Activated naive CD8-positive, alpha-beta T cell (primary cell): ENCODE measurements around the gene AGAP3.

Experiments
- H3K27ac Mint-ChIP-seq: one replicate; pipeline ENCODE4 v1.8.0; 2021; ENCODE audit warnings: mixed read lengths
- H3K27me3 Mint-ChIP-seq: one replicate; pipeline ENCODE4 v1.8.0; 2021; ENCODE audit warnings: mixed read lengths
- H3K36me3 Mint-ChIP-seq: one replicate; pipeline ENCODE4 v1.8.0; 2021; ENCODE audit warnings: mixed read lengths
- H3K4me1 Mint-ChIP-seq: one replicate; pipeline ENCODE4 v1.8.0; 2021; ENCODE audit warnings: low read depth, mixed read lengths
- H3K4me3 Mint-ChIP-seq: one replicate; pipeline ENCODE4 v1.8.0; 2021; ENCODE audit warnings: mild to moderate bottlenecking, mixed read lengths
- H3K9me3 Mint-ChIP-seq: one replicate; pipeline ENCODE4 v1.8.0; 2021; ENCODE audit warnings: low read depth, mixed read lengths

The AGAP3 gene

DNA sequence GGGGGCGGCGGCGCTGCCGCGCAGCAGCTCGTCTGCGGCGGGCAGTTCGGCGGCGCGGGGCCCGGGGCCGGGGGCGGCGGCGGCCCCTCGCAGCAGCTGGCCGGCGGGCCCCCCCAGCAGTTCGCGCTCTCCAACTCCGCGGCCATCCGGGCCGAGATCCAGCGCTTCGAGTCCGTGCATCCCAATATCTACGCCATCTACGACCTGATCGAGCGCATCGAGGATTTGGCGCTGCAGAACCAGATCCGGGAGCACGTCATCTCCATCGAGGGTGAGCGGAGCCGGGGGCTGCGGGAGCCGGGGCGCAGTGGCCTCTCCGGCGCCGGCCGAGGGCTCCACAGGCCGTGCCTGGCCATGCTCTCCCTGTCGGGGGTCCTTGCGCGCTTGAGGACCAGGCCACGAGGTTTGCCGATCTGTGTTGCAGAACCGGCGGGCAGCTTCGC lies 548 bp downstream of the AGAP3 start:
- peaks cover 8% of the 10 kb centered on the region for H3K27me3 Mint-ChIP-seq
- no peak overlapping the region for H3K27ac Mint-ChIP-seq
- H3K4me3 Mint-ChIP-seq, result peak overlapping the region; percentile 86
- H3K9me3 Mint-ChIP-seq, result no peaks in the 10 kb centered on the region
- no peaks in the 10 kb centered on the region for H3K36me3 Mint-ChIP-seq
- H3K4me1 Mint-ChIP-seq, result peaks cover 32% of the 10 kb centered on the region

DNA sequence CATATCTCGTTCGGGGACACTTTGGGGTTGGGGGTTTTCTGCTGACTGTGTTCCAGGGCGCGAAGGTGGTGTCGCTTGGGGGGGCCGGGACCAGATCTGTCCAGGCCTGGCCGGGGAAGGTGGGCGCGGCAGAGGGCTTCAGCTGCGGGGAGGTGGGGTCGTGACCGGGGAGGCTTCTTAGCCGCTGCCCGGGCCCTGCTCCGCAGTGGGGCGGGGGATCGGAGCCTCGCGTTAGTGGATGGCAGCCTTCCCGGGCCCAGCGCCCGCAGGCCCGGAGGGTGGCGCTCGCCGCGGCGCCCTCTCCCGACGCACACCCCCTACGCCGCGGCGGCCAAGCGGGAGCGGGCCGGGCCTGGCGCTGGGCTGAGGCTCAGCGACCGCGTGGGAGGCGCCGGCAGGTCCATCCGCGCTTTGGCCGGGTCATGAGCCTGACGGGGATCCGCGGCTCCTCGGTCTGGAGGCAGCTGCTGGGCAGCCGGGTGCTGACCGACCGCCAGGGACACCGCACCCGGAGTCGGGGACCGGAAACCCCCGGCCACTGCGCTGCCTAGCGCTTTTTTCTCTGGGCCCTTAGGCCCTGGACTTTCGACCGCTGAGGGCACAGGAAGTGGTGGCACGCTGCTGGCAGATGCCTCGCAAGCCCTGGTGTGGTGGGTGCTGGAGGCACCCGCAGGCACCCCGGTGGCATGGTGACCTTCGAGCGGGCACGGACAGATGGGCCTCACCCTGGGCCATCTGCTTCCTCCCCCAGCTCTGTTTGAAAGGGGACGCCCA lies 1.2 kb downstream of the AGAP3 start:
- H3K27me3 Mint-ChIP-seq, result peaks cover 8% of the 10 kb centered on the region
- no peak overlapping the region for H3K27ac Mint-ChIP-seq
- peak overlapping the region; percentile 86 for H3K4me3 Mint-ChIP-seq
- H3K9me3 Mint-ChIP-seq, result no peaks in the 10 kb centered on the region
- H3K36me3 Mint-ChIP-seq, result no peaks in the 10 kb centered on the region
- peaks cover 32% of the 10 kb centered on the region for H3K4me1 Mint-ChIP-seq

DNA sequence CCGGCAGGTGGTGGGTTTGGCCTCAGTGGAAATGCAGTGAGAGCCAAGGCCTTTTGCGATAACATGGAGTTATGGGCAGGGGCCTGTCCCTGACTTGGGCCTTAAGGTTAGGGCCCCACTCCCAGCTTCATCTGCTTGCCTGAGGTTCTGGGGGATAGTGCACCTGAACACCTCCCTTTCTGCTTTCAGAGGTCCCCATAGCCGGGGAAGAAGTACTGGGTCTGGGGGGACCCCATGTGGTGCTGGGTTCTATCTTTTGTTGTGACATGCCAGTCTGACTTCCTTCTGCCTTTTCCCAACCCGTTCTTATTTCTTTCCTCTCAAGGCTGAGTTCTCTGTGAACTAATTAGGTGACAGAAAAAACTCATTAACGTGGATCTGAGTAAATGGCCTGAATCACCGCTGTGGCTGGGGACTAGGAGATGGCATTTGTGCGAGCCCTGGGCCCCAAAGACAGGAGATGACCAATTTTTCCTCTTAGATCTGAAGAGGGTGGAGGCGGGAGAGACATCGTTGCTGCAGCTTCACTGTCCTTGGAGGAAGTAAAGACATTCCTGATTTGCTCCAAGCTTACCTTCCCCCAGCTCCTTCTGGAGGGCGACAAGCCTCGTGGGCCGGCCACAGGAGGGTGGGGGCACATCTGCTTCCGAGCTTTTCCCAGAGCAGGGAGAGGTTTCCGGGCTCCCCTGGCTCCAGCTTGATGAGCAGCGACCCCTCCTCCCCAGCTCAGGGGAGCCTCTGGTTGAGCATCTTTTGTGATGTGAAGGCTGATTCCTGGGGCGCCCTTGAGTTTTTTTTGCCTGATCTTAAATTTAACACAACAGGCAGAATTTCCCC lies 2.0 kb downstream of the AGAP3 start:
- Mint-ChIP-seq H3K36me3 (no peaks in the 10 kb centered on the region), H3K4me3 (peak overlapping the region; percentile 81), H3K27me3 (peaks cover 8% of the 10 kb centered on the region), H3K27ac (peak overlapping the region; percentile 41), H3K4me1 (peaks cover 27% of the 10 kb centered on the region), H3K9me3 (no peaks in the 10 kb centered on the region)

DNA sequence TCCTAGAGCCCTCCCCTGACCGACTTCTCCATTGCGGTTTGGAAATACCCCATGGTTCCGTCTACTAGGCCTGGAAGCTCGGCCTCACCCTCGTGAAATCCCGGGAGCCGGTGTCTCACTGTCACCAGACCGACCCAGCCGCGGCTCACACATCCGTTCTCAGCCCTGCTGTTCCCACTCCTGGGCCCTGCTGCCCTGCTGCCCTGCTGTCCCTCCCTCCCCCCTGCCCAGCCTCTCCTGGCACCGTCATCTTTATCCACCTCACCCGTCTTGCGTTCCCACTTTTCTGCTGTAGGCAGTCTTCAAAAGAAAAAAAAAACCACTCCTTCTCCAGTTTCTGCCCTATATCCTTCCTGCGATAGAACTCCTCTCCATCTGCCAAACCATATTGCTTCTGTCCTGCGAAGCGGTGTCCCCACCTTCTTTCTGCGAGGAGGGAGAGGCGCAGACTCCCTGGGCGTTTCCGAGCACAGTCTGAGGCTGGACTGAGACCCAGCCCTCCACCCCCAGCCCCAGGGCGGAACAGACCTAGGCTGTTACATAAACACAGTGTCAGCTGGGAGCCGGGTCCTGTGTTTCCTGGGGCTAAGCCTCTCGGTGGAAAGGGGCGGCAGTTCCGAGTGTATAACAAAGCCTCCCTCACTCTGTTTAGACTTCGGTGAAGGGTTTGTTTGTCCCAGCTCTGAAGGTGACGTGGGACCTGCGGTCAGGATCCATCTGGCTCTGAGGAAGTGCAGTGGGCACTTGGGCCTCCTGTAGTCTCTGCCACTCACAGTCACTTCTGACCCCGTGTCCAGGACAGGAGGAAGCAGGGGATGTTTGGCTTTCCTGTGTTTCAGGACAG lies 2.8 kb downstream of the AGAP3 start:
- Mint-ChIP-seq H3K4me3 (peak overlapping the region; percentile 81), H3K36me3 (no peaks in the 10 kb centered on the region), H3K4me1 (peaks cover 26% of the 10 kb centered on the region), H3K27me3 (peaks cover 8% of the 10 kb centered on the region), H3K27ac (peak overlapping the region; percentile 10), H3K9me3 (no peaks in the 10 kb centered on the region)

DNA sequence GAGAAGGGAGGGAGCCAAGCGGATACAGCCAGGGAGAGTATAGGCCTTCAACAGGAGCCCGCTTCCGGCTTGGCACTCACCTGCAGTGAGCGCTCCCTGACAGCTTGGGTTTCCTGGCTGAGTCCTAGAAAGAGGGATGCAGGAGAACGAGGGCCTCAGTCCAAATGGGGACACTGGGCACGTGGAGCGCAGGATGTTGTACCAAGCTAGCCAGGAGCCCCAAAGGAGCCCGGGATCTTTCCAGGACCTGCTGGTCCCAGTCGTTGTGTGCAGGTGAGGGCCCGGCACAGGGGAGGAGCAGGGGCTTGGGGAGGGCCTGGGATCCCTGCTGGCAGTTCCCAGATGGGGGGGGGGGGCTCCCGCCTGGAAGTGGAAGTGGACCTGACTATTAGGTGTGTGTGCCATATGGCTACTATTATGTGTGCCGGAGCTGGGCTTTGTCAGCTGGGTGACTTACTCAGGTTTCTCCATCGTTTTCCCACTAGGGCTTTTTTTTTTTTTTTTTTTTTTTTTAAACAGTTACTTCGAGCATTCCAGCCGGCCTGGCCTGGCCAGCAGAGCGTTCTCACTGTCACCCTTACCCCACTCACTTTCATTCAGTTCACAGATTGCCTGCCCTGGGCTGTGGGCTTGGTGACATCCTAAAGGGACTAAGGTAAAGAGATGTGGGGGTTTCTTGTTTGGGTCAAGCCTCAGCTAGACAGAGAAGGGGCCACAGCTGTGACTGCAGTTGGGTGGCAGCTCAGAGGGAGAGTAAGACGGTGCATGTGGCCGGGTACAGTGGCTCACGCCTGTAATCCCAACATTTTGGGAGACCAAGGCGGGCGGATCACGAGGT lies 3.8 kb downstream of the AGAP3 start:
- Mint-ChIP-seq H3K4me1 (peaks cover 20% of the 10 kb centered on the region), H3K36me3 (no peaks in the 10 kb centered on the region), H3K27ac (no peak overlapping the region), H3K27me3 (peaks cover 4% of the 10 kb centered on the region), H3K9me3 (no peaks in the 10 kb centered on the region), H3K4me3 (no peak overlapping the region)

DNA sequence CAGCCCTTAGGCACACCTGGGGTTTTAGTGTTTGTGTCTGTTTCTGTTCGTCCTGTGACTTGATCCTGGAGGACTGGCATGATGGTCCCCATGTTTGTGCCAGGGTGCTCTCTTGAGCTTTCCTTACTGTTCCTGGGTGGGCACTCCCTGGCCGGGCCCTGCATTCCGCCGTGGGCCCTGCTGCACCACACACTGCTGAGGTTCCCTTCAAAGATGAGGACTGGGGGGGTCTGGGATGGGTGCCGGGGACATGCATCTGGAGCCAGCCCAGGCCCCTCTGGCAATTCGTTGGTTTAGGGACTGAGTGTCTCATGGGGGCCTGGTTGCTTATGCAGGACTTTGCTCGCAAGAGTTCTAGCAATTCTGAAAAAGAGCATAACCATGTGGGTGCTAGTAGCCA lies 4.7 kb downstream of the AGAP3 start:
- no peaks in the 10 kb centered on the region for H3K9me3 Mint-ChIP-seq
- H3K4me1 Mint-ChIP-seq, result peaks cover 11% of the 10 kb centered on the region
- H3K27me3 Mint-ChIP-seq, result peaks cover 2% of the 10 kb centered on the region
- no peaks in the 10 kb centered on the region for H3K36me3 Mint-ChIP-seq
- H3K4me3 Mint-ChIP-seq, result no peak overlapping the region
- no peak overlapping the region for H3K27ac Mint-ChIP-seq

DNA sequence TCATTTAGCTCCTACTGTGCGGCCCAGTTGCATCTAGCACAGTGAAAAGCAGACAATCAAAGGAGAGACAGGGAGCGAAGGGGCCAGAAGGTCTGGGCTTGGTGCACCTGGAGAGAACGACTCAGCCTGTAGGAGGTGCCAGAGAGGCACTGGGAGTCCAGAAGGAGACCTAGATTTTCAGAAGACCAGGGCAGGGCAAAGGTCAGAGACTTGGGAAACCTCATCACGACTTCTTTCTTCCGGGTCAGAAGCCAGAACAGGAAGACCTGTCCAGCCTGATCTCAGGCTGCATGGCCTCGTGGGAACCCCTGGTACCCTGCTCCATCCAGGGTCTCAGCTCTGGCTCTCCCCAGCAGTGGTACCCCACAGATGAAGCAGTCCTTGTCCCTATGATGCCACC lies 5.2 kb downstream of the AGAP3 start:
- Mint-ChIP-seq H3K27me3 (peaks cover 2% of the 10 kb centered on the region), H3K36me3 (no peaks in the 10 kb centered on the region), H3K4me1 (peaks cover 11% of the 10 kb centered on the region), H3K4me3 (no peak overlapping the region), H3K9me3 (no peaks in the 10 kb centered on the region), H3K27ac (no peak overlapping the region)

- no peak overlapping the region for H3K27ac Mint-ChIP-seq
- peaks cover 11% of the 10 kb centered on the region for H3K4me1 Mint-ChIP-seq
- H3K27me3 Mint-ChIP-seq, result peaks cover 2% of the 10 kb centered on the region
- H3K4me3 Mint-ChIP-seq, result no peak overlapping the region
- H3K9me3 Mint-ChIP-seq, result no peaks in the 10 kb centered on the region
- no peaks in the 10 kb centered on the region for H3K36me3 Mint-ChIP-seq
These were observed 5.7 kb downstream of the AGAP3 start for GRCh38 chr7:151091988-151092387.

DNA sequence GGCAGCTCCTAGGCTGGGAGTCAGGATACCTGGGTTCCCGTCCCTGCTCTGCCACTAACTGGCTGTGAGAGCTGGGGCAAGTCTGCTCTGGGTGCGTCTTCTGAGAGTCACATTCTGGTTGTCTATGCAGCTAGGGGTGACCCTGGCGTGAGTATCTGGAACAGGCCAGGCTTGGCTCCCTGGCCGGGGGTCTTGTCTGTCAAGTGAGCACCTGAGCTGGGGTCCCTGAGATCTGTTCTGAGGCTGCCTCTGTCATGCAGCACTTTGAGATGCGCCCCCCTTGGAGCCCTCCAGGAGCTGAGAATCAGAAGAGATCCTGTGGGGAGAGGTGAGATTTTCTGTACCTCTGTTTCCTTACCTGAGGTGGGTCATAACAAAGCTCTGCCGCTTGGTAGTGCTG lies 7.5 kb downstream of the AGAP3 start:
- no peak overlapping the region for H3K4me3 Mint-ChIP-seq
- peaks cover 2% of the 10 kb centered on the region for H3K27me3 Mint-ChIP-seq
- H3K27ac Mint-ChIP-seq, result no peak overlapping the region
- no peaks in the 10 kb centered on the region for H3K9me3 Mint-ChIP-seq
- no peaks in the 10 kb centered on the region for H3K36me3 Mint-ChIP-seq
- peaks cover 6% of the 10 kb centered on the region for H3K4me1 Mint-ChIP-seq

DNA sequence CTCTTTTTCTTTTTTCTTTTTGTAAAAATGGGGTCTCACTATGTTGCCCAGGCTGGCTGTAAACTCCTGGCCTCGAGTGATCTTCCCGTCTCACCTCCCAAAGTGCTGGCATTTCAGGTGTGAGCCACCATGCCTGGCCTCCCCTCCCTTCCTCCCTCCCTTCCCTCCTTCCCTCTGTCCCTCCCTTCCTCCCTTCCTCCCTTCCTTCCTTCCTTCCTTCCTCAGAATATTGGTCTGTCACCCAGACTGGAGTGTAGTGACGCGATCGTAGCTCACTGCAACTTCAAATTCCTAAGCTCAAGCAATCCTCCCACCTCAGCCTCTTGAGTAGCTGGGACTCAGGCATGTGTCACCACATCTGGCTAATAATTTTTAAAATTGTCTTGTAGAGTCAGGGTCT lies 8.4 kb downstream of the AGAP3 start:
- Mint-ChIP-seq H3K27ac (no peak overlapping the region), H3K27me3 (no peaks in the 10 kb centered on the region), H3K9me3 (no peaks in the 10 kb centered on the region), H3K36me3 (no peaks in the 10 kb centered on the region), H3K4me1 (no peaks in the 10 kb centered on the region), H3K4me3 (no peak overlapping the region)

DNA sequence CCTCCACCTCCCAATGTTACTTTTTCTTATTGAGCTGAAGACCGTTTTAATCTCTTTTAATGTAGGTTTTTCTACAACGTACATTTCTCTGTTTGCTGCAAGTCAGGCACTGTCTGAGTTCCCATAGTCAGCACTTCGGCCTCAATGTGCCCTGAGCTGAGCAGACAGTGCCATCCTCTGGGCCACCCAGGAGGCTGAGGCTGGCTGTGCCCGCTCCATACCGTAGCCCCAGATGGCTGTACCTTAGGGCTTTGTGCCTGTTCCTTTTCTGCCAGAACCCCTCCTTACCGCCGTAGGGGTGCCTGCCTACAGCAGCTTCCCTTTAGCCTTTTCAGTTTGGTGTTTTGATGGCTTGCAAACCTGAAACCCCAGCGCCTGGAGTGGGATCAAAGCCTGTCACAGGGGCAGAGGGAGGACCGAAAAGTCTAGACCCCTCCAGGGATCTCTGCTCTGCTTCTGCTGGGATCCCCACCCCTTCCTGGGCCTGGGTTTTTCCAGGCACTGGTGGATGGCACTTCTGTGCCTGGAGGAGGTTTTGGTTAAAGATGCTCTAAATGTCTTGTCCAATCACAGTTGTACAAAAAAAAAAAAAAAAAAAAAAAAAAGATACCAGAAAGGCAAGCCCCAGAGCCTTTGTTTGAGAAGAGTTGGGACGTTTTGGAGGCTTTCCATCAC lies 9.0 kb downstream of the AGAP3 start:
- Mint-ChIP-seq H3K27ac (no peak overlapping the region), H3K4me1 (no peaks in the 10 kb centered on the region), H3K4me3 (no peak overlapping the region), H3K27me3 (no peaks in the 10 kb centered on the region), H3K9me3 (no peaks in the 10 kb centered on the region), H3K36me3 (no peaks in the 10 kb centered on the region)

- H3K4me3 Mint-ChIP-seq, result no peak overlapping the region
- no peaks in the 10 kb centered on the region for H3K36me3 Mint-ChIP-seq
- no peaks in the 10 kb centered on the region for H3K4me1 Mint-ChIP-seq
- H3K27ac Mint-ChIP-seq, result no peak overlapping the region
- no peaks in the 10 kb centered on the region for H3K27me3 Mint-ChIP-seq
- H3K9me3 Mint-ChIP-seq, result no peaks in the 10 kb centered on the region
These were observed 9.7 kb downstream of the AGAP3 start for GRCh38 chr7:151095828-151096475.

DNA sequence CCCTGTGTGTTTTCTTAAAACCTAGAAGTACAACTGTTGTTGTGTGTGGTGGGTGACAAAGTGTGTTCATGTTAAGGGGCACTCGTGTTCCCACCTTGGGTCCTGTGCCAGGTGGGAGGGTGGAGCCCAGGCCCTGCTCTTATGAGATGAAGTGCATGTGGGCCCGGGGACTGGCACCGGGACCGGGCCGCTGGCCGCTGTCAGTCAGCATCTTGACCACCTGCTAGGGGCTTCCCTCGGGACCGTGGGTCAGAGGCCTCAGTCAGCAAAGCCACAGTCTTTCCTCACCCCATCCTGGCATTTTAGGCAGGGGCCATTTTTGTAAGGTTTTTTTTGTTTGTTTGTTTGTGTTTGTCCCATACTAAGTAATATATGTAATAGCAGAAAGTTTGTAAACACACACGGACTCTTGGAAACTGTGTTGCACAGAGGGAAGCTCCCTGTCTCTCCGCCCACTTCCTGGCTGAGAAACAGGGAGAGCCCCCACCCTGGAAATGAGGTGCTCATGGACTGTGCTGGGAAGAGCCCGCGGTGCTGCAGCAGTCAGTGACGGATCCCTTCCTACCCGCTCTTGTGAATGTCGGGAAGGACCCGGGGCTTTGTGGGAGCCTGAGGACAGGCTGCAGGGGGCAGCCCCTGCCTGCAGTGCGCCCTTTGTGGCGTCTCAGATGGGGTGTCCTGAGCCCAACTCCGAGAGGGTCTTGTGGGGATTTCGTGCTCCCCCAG lies 13.4 kb downstream of the AGAP3 start:
- H3K27me3 Mint-ChIP-seq, result no peaks in the 10 kb centered on the region
- no peak overlapping the region for H3K4me3 Mint-ChIP-seq
- no peak overlapping the region for H3K27ac Mint-ChIP-seq
- H3K9me3 Mint-ChIP-seq, result no peaks in the 10 kb centered on the region
- H3K36me3 Mint-ChIP-seq, result no peaks in the 10 kb centered on the region
- H3K4me1 Mint-ChIP-seq, result no peaks in the 10 kb centered on the region
